ENCODE measurements around the gene GDNF.

- TF ChIP-seq FOXK2 (IDR thresholded peaks at IDR 0.05) (no peak), LEF1 (IDR thresholded peaks at IDR 0.05; ENCODE audit: borderline replicate concordance) (no peak), PKNOX1 (IDR thresholded peaks at IDR 0.05) (no peak), SP1 (IDR thresholded peaks at IDR 0.05) (no peak), BHLHE40 (IDR thresholded peaks at IDR 0.05; ENCODE audit: borderline replicate concordance) (no peak), ZNF384 (IDR thresholded peaks at IDR 0.05) (no peak), ELF4 (IDR thresholded peaks at IDR 0.05) (no peak), NFRKB (IDR thresholded peaks at IDR 0.05) (no peak), ARNT (IDR thresholded peaks at IDR 0.05) (no peak), FOXA1 (IDR thresholded peaks at IDR 0.05) (no peak), TARDBP (IDR thresholded peaks at IDR 0.05) (no peak), CTBP1 (IDR thresholded peaks at IDR 0.05; ENCODE audit: borderline replicate concordance) (no peak), HDGF (IDR thresholded peaks at IDR 0.05; ENCODE audit: borderline replicate concordance) (no peak), L3MBTL2 (conservative IDR thresholded peaks at IDR 0.05) (no peak)
These were observed 20.0 kb upstream of the GDNF start for GRCh38 chr5:37859805-37860204.
